MM.1S (cell line): ENCODE measurements around the gene PPFIA2.

Experiments
- CTCF ChIP-seq: fragments of 300-600 bp; sonication (generic); IDR thresholded peaks from 2 replicates; pipeline ENCODE4 v1.5.1; 2016; ENCODE audit warnings: antibody characterized with exemption, low read length, mixed read lengths
- EZH2phosphoT487 ChIP-seq: fragments of 300-600 bp; sonication (generic); IDR thresholded peaks from 2 replicates; pipeline ENCODE4 v1.6.1; 2018; ENCODE audit warnings: antibody characterized with exemption, low read length

GRCh38 chr12:81330480-81330879 is 428.7 kb downstream of the PPFIA2 start:
- peak; percentile 28 for TF ChIP-seq CTCF
- TF ChIP-seq EZH2phosphoT487, result no peak
